Spleen (tissue), 7 donors: ENCODE data around the gene USP32.

Experiments
- CTCF ChIP-seq, 11 experiments: fragments of 200-600 bp in 7 of 11; fragments of 450-650 bp in 4 of 11; sonication (generic) in 4 of 11; IDR thresholded peaks in 8 of 11; conservative IDR thresholded peaks in 3 of 11; 1 replicate in 7 of 11; 2 replicates in 4 of 11; pipeline versions ENCODE4 v1.4.0 to v1.8.0; 2016 to 2021; ENCODE audit warnings: antibody characterized with exemption in 11 of 11, inconsistent platforms in 4 of 11, mild to moderate bottlenecking in 1 of 11
- POLR2A ChIP-seq, 3 donors: fragments of 450-650 bp; IDR thresholded peaks; one replicate each; pipeline ENCODE4 v1.5.1; 2017; ENCODE audit warnings: antibody characterized with exemption in 3 of 3, mild to moderate bottlenecking in 1 of 3
- POLR2AphosphoS5 ChIP-seq, 3 donors: sonication (generic); formaldehyde crosslinking; IDR thresholded peaks; one replicate each; pipeline ENCODE4 v1.5.1; 2017; ENCODE audit warnings: antibody characterized with exemption in 3 of 3
- donor health status: DM: no; HTN: no; CAD: no; lungs with moderate emphysema.
- donor health status: DM: no; HTN: no; CAD: no.
- donor health status: DM: no; HTN: no; CAD: no.

- TF ChIP-seq CTCF (IDR thresholded peaks at IDR 0.05 in 8 of 11, conservative IDR thresholded peaks at IDR 0.05 in 3 of 11) (no peak), POLR2A (IDR thresholded peaks at IDR 0.05) (no peak), POLR2AphosphoS5 (IDR thresholded peaks at IDR 0.05) (no peak)
Observed at GRCh38 chr17:60315650-60316049, 76.3 kb downstream of the USP32 start.
